Measurements from ENCODE around the gene RPS6KC1.
"Not testable (repeated sequence)": the region's sequence is repeated elsewhere in the genome, so short reads cannot be mapped to it uniquely, and the experiment has no call there.

The RPS6KC1 gene

DNA sequence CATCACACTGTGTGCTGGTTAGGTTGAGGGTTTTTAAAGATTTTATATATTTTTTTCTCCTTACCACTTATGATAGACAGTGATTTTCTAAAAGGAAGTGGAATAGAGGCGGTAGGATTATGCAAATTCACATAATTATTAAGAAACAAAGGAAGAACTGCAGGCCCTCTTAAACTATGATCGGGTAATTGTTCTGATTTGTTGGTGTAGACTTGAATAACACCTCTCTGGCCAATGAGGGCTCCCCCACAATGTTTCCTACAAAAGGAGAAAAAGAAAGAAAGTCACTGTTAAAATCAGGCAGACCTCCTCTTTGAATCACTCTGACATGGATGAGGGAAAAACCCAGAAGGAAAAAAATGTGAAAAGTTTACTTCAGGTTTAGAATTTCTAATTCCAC lies 241.6 kb downstream of the RPS6KC1 start:
- TF ChIP-seq, protein P1, sequence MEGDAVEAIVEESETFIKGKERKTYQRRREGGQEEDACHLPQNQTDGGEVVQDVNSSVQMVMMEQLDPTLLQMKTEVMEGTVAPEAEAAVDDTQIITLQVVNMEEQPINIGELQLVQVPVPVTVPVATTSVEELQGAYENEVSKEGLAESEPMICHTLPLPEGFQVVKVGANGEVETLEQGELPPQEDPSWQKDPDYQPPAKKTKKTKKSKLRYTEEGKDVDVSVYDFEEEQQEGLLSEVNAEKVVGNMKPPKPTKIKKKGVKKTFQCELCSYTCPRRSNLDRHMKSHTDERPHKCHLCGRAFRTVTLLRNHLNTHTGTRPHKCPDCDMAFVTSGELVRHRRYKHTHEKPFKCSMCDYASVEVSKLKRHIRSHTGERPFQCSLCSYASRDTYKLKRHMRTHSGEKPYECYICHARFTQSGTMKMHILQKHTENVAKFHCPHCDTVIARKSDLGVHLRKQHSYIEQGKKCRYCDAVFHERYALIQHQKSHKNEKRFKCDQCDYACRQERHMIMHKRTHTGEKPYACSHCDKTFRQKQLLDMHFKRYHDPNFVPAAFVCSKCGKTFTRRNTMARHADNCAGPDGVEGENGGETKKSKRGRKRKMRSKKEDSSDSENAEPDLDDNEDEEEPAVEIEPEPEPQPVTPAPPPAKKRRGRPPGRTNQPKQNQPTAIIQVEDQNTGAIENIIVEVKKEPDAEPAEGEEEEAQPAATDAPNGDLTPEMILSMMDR (IDR thresholded peaks at IDR 0.05): no peak
- H3K4me3 ChIP-seq: no peak overlapping the region
- no peak for DNase-seq (ENCODE audit: low spot score)
- H3K27ac ChIP-seq: no peak overlapping the region

DNA sequence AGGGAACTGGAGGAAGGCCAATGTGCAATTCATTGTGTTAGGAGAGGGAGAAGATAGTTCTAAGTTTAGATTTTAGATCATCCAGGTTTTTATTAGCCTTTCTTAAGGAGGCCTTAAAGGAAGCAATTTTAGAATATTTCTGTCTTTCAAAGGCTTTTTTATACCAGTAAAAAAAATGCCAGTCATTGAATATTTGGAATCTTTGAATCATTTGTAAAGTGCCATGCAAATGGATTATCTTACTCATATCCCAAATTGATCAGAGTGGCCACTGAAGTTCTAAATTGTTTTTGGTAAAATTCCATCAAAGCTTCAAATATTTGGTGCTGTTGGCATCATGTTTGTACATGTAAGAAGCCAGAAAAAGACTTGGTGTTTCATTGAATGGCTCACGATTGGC lies 244.8 kb downstream of the RPS6KC1 start:
- TF ChIP-seq, protein P1 (IDR thresholded peaks at IDR 0.05): no peak
- Histone ChIP-seq H3K4me3 (no peak overlapping the region), H3K27ac (no peak overlapping the region)
- DNase-seq (ENCODE audit: low spot score): no peak

DNA sequence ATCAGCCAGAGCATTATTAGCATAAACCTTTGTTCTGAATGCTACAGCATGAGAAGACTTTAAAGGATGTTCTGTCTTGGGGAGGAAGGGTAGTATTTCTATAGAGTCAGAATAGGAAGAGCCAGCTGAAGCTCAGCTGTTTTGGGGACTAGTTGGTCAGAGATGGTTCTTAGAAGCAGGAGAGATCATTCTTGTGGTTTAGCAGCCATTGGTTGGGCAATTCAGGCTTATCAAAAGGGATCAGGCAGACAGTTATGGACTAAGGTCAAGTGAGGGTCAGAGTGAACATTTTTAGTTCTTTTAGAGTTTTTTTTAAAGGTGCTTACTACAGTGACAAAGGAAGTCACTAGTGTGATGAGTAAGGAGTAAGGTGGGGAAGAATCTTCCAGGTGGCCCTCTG lies 245.5 kb downstream of the RPS6KC1 start:
- H3K4me3 ChIP-seq: no peak overlapping the region
- TF ChIP-seq, protein P1 (IDR thresholded peaks at IDR 0.05): no peak
- DNase-seq (ENCODE audit: low spot score): no peak
- H3K27ac ChIP-seq: no peak overlapping the region

DNA sequence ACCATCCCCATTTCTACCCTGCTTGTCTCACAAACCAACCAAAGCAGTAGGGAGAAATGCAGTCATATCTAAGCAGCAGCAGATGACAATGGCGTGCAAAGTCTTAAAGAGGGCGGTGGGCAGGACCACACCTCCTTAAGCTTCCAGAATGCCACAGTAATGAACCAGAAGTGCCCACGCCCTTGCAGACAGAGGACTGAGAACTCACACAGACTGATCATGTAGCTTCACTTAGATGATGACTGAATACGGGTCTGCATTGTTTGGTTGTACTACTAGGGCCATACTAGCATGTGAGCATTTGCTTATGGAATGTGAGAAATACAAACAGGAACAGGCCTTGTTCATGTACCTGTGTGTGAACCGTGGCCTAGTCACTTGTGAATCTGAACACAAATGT lies 246.0 kb downstream of the RPS6KC1 start:
- Histone ChIP-seq H3K27ac (no peak overlapping the region), H3K4me3 (no peak overlapping the region)
- TF ChIP-seq, protein P1 (IDR thresholded peaks at IDR 0.05): no peak
- DNase-seq (ENCODE audit: low spot score): no peak

DNA sequence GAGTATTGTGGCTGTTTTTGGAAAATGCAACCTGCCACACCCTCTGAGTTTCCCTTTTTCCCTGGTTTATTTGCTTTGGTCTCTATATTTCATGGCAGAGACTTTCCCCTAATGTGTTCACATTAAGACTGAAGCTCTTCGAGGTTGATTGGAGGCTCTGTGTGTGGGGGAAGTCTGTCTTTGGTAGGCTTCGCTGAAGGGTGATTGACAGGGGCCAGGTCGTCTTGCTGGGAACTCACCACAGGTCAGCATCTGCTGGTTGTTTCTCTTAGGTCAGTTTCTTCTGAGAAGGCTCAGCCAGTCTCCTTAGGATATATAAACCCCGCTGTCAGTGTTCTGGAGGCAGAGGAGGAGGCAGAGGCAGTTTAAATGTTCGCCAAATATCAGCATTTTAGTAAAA lies 249.4 kb downstream of the RPS6KC1 start:
- DNase-seq (ENCODE audit: low spot score): no peak
- TF ChIP-seq, protein P1 (IDR thresholded peaks at IDR 0.05): no peak
- no peak overlapping the region for H3K4me3 ChIP-seq
- H3K27ac ChIP-seq: no peak overlapping the region

DNA sequence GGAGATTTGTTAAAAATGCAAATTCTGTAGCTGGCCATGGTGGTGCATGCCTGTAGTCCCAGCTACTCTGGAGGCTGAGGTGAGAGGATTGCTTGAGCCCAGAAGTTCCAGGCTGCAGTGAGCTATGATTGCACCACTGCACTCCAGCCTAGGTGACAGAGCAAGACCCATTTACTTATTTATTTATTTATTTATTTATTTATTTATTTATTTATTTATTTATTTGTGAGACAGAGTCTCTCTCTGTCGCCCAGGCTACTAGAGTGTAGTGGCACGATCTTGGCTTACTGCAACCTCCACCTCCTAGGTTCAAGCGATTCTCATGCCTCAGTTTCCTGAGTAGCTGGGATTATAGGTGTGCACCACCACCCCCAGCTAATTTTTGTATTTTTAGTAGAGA lies 250.5 kb downstream of the RPS6KC1 start:
- H3K27ac ChIP-seq; H3K4me3 ChIP-seq; DNase-seq (ENCODE audit: low spot score): not testable (repeated sequence)

DNA sequence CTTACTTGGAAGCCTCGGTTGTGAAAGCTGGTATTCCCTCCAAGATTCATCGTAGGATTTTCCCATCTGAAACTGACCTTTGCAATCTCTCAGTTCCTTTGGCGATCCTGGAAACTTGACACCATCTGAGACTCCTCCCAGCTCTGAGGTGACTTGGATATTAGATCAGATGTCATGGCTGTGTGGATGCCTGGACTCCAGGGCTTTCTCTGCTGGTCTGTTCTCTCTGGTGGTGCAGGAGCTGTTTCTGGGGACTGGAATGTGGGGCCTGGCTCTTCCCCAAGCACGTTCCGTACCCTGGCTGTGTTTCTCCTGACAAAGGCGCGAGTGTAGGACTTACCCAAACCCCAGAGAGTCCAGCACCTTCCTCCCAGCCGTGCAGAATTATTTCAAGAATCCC lies 252.2 kb downstream of the RPS6KC1 start:
- no peak for DNase-seq (ENCODE audit: low spot score)
- no peak overlapping the region for H3K4me3 ChIP-seq
- TF ChIP-seq, protein P1 (IDR thresholded peaks at IDR 0.05): no peak
- H3K27ac ChIP-seq: no peak overlapping the region

DNA sequence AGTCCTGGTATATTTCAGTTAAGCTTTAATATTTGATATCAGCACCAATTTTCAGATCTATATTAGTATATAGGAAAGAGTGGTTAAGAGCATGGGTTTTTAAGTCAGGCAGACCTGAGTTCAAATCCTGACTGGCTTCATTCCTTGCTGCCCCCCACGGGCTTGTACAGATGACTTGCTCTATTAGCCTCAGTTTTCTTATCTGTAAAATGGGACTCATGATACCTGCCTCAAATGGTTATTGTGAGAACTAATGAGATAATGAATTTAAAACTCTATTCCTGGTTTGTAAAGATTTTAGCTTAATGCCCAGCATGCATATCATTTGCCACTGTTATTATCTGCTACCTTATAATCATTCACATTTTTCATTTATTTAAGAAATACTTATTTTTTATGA lies 264.5 kb downstream of the RPS6KC1 start:
- no peak overlapping the region for H3K4me3 ChIP-seq
- DNase-seq (ENCODE audit: low spot score): no peak
- TF ChIP-seq, protein P1 (IDR thresholded peaks at IDR 0.05): no peak

DNA sequence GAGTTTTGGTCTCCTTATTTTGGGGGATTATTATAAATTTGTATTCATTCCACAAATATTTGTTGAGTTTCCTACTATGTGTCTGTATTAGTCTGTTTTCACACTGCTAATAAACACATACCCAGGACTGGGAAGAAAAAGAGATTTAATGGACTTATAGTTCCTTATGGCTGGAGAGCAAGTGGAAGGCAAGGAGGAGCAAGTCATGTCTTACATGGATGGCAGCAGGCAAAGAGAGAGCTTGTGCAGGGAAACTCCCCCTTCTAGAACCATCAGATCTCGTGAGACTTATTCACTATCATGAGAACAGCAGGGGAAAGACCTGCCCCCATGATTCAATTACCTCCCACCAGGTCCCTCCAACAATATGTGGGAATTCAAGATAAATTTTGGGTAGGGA lies 267.4 kb downstream of the RPS6KC1 start:
- H3K27ac ChIP-seq; DNase-seq (ENCODE audit: low spot score); H3K4me3 ChIP-seq: not testable (repeated sequence)

More for the DNA sequence above, 264.5 kb downstream of the RPS6KC1 start:
- H3K27ac ChIP-seq: no peak overlapping the region
